ENCODE measurements around the gene EXOSC1.

- TF ChIP-seq CTCF (IDR thresholded peaks at IDR 0.05) (no peak), POLR2AphosphoS5 (IDR thresholded peaks at IDR 0.05) (no peak)
These were observed 3.5 kb downstream of the EXOSC1 start for GRCh38 chr10:97442277-97442676.

All from sigmoid colon (tissue), 4 donors.